Uterus (tissue), 2 donors: ENCODE results near the gene LDLRAD4.

Experiments used
- CTCF ChIP-seq, 4 experiments: fragments of 200-600 bp in 2 of 4; fragments of 450-650 bp in 2 of 4; sonication (generic) in 2 of 4; IDR thresholded peaks; one replicate each; pipeline ENCODE4 v1.5.1; 2016 to 2019; ENCODE audit warnings: antibody characterized with exemption in 4 of 4, mild to moderate bottlenecking in 2 of 4, moderate library complexity in 1 of 4
- POLR2A ChIP-seq, 2 donors: fragments of 450-650 bp; IDR thresholded peaks; one replicate each; pipeline ENCODE4 v1.6.1; 2016; ENCODE audit warnings: antibody characterized with exemption in 2 of 2, mild to moderate bottlenecking in 1 of 2, moderate library complexity in 1 of 2

- no peak for TF ChIP-seq CTCF (IDR thresholded peaks at IDR 0.05)
- no peak for TF ChIP-seq POLR2A (IDR thresholded peaks at IDR 0.05)
These were observed 50.4 kb downstream of the LDLRAD4 start for GRCh38 chr18:13269013-13269280.
